HUDEP-2 (cell line): Measurements from ENCODE around the gene MIOS.
"Not testable (repeated sequence)": the region's sequence is repeated elsewhere in the genome, so short reads cannot be mapped to it uniquely, and the experiment has no call there.

Experiments
- DNase-seq, 76 experiments: peaks; one replicate each; lab custom pipeline; 2025; ENCODE audit not compliant: unreplicated experiment in 76 of 76; lab: John Stamatoyannopoulos, UW

Gene MIOS

DNA sequence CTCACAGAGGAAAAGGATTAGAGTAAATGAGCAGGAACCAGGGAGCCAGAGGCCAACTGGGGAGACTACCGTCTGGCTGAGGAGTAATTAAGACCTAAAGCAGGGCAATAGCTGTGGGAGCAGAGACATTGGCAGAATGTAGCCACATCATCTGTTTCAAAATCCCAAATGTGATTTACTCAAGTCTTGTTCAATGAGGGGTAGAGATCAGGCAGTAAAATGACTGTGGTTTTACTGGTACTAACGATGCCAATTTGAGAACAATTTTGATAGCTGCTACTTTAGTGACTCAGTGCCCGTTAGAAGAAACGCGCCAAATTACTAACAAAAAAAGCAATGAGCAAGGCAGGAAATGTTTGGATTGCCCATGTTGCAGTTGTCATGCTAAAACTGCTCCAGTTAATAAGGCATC is 12.7 kb upstream of the MIOS start:
- no peak for DNase-seq

DNA sequence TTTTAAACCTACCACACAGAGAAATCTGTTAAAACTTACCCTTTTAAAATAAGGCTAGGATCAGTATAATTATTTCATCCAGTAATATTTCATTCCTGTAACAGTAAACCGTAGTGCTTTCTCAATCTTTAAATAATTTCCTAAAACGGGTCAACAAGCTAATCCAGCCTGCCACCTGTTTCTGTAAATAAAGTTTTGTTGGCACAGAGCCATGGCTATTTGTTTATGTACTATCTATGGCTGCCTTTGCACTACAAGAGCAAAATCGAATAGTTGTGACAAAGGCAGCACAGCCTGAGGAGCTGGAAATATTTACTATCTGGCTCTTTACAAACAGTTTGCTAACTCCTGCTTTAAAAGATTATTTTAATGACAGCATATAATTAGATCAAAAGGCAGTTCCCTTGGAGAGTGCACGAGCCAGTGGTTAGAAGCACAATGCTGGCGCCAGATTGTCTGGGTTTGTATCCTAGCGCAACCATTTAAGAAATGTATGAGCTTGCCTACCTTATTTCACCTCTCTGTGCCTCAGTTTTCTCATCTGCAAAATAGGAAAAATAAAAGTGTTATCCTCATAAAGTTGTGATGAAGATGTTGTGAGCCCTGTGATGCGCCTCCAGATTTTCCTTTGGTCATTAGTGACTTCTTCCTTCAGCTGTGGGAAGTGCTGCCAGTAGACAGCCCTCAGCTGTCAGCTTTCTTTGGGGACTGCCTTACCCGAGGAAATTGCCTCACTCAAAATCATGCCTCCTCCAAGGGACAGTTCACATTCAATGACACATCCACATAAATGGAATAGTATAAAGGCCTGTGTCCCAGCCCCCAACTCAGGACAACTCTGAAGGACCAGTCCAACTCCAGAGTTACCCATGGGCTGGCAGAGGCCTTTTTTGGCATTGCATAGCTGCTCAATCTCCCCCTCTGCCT is 11.8 kb upstream of the MIOS start:
- DNase-seq = no peak

DNA sequence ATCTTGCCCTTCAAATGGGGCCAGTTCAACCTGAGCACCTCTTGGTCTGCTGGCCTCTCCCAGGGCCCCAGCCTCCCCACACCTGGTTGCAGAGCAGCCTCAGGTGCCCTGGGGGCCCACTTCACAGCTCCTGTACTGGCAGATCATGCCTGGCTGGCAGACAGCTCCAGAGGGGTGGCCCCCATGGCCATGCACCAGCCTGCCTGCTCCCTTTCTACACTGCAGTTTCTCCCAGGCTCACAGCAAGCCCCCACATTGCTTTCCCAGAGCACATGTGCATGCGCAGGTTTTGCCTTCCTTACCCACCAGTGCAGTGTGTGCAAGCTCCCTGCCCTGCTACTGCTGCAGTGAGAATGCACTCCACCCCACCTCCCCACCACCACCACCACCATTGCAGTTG is 9.8 kb upstream of the MIOS start:
- no peak for DNase-seq

GRCh38 chr7:7557252-7557651 is 9.4 kb upstream of the MIOS start:
- no peak for DNase-seq

- DNase-seq = not testable (repeated sequence)
Observed at GRCh38 chr7:7561591-7561990, 5.1 kb upstream of the MIOS start.

DNA sequence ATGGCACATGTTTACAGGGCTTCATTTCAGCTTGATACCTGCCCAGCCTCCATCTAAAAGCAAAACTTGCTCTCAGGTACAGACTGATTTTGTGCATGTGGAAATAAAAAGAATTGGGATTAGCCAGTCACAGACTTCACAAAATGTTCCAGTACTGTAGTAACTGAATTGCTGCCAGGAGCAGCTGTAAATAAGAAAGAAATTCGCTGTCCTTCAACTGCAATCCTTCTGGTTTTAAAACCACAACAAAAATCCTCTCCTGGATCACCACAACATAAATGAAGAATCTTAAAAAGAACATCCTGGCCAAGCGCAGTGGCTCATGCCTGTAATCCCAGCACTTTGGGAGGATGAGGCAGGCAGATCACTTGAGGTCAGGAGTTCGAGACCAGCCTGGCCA is 3.9 kb upstream of the MIOS start:
- DNase-seq = no peak

DNA sequence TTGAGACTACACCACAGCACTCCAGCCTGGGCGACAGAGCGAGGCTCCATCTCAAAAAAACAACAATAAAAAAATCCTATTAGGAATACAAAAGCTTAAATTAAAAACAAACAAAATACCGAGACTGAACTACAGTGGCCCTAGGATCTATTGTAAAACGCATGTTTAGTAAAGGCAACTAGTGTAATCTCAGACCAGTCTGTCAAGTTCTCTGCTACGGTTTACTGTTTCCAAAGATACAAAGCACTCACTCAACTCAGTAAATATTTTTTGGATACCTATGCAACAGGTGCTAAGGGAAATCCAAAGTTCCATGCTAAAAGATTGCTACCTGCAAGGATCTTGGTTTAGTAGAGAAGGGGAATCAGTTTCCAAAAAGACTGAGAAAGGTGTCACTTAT is 3.4 kb upstream of the MIOS start:
- no peak for DNase-seq

DNA sequence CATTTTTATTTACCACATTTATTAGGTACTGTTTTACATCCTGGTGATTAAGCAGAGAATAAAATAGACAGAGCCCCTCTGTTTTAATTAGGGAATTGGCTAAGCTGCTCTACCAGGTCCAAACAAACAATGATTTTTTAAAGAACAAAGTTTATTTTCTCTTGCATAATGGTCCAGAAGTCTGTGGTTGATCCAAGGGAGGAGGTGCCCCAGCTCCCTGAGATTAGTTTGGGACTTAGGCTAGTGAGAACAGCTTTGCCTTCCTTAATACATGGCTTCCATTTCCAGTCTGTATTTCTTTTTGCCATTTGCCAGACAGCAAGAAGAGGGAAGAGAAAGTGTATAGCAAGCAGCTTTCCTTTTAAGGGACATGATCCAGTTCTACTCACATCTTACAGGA is 2.9 kb upstream of the MIOS start:
- DNase-seq = no peak

DNA sequence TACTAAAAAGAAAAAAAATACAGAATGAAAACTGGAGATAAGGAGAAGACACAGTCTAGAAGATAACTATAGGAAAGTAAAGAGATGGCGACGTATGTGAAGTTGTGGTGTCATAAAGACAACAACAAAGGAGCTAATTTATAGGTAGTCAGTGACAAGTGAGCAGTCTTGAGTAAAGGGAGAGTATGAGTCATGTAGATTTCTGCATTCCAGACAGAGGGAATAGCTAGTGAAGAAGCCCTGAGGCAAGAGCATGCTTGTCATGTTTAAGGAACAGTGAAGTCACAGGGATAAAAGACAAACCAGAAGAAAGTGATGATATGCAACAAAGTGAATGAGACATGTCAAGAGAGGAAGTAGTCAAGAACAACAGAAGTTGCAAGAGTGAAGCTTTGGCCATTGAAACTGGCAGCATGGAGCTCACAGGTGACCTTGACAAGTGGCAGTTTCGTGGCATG is 2.3 kb upstream of the MIOS start:
- DNase-seq = no peak

- peak in 1 of 76 experiments; percentile 13 for DNase-seq
Observed at GRCh38 chr7:7565018-7565680, 1.5 kb upstream of the MIOS start.

GRCh38 chr7:7565746-7566650 is 686 bp upstream of the MIOS start:
- DNase-seq = no peak

DNA sequence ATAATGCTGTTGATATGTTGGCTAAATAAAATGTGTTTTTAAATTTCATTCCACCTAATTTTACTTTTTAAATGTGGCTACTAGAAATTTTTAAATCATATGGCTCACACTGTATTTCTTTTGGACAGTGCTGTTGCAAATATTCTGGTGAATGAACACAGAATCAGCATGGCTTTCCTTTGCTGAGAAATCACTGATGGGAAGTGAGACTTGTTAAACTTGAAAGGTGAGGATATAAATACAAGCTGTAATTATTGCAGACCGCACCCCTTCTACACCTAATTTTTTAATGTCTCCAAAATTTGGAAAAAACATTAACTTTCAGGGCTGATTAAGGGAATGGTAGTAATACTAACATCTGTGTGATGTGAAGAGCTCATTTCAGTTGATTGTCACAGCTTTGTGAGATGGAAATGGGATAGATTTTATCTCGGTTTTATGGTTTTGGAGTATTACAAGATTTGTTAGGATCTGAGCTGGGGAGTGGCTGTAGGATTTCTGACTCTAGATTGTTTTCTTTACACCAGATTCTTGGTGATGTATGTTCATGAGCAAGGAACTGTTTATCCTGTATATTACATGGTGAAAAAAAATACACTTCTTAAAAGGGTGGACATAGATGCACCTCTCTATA is 1.3 kb downstream of the MIOS start:
- DNase-seq = no peak

- no peak for DNase-seq
Observed at GRCh38 chr7:7568553-7568952, 1.9 kb downstream of the MIOS start.

GRCh38 chr7:7569081-7569527 is 2.4 kb downstream of the MIOS start:
- DNase-seq = no peak

GRCh38 chr7:7569615-7570014 is 2.9 kb downstream of the MIOS start:
- no peak for DNase-seq

DNA sequence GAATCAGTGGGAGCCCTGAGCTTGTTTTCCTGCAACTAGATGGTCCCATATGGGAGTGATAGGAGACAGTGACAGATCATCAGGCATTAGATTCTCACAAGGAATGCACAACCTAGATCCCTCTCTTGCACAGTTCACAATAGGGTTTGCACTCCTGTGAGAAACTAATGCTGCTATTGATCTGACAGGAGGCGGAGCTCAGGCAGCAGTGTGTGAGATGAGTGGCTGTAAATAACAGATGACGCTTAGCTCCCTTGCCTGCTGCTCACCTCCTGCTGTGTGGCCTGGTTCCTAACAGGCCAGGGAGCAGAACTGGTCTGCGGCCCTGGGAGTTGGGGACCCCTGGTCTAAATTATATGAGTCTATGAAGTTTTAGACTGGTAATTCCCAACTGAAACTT is 3.9 kb downstream of the MIOS start:
- DNase-seq = no peak

DNA sequence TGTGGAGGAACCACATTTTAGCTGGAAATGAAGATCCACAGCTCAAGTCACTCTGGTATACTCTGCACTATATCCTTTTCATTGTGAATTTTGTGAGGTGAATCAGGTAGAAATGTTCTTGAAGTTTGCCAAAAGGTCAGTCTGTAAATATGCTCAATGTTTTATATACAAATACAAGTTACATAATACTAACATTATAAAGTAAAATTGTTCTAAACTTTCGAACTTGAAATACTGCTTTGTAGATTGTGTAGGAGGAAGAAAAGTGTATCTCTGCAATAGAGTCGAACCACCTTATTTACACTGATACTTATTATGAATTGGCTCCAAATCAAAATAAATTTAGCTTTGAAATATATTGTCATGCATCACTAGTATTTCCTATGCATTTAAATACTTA is 7.0 kb downstream of the MIOS start:
- no peak for DNase-seq

DNA sequence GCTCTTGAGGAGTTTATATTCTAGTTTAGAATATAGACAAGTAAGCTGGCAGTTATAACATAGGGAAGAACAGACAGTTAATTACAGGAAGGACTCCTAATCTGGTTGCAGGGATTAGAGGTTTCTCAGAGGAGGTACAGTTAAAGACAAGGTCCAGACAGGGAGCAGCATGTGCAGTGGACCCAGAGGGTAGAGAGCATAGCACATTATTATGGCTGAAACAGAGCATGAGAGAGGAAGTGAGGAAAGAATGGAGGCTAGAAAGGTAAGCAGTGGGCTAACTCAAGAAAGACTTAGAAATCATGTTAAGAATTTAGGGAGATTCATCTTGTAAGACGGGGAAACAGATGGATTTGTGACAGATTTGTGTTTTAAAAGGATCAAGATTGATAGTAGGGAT is 9.7 kb downstream of the MIOS start:
- DNase-seq = no peak

GRCh38 chr7:7577888-7578287 is 11.2 kb downstream of the MIOS start:
- peak in 1 of 76 experiments; percentile 12 for DNase-seq

- no peak for DNase-seq
Observed at GRCh38 chr7:7579638-7580037, 13.0 kb downstream of the MIOS start.
